ENCODE results near the gene HFM1. TPM values are rescaled to one million over a fixed set of nuclear protein-coding genes. Genes with fewer than 3 reads are reported as not detected.

The HFM1 gene
- total RNA-seq, 1 experiment from 2014 or later: 2.4 TPM

GRCh38 chr1:91221017-91221416 is 183.6 kb downstream of the HFM1 start:
- Histone ChIP-seq H2BK5ac (ENCODE audit: insufficient read length, low read length) (no peak overlapping the region), H4K8ac (replicated peaks; ENCODE audit: insufficient read length, low read depth, low read length) (no peak overlapping the region), H3K23me2 (ENCODE audit: insufficient read length, low read depth, low read length, poor library complexity, severe bottlenecking) (no peaks in the 10 kb centered on the region), H2BK120ac (ENCODE audit: low read depth, low read length, poor library complexity, severe bottlenecking) (no peak overlapping the region), H2BK15ac (ENCODE audit: low read depth, low read length) (no peak overlapping the region), H3K23ac (ENCODE audit: insufficient read length, low read depth, low read length) (no peak overlapping the region), H2AFZ (ENCODE audit: low read length) (no peak overlapping the region), H3T11ph (ENCODE audit: low read length) (no peak overlapping the region), H3K14ac (ENCODE audit: insufficient read depth, low read length) (no peak overlapping the region), H3K27ac (ENCODE audit: insufficient read length, low read depth, low read length) (no peak overlapping the region), H2AK5ac (ENCODE audit: insufficient read length, low read length) (no peak overlapping the region), H4K91ac (ENCODE audit: insufficient read length, low read depth, low read length) (no peak overlapping the region), H3K4me2 (ENCODE audit: insufficient read depth, insufficient read length, low read length) (no peak overlapping the region), H3K79me2 (ENCODE audit: insufficient read depth, low read length) (no peaks in the 10 kb centered on the region), H3K56ac (ENCODE audit: insufficient read length, low read depth, low read length) (no peak overlapping the region), H3K9ac (ENCODE audit: extremely low read depth, insufficient read length, low read length) (no peak overlapping the region), H4K20me1 (ENCODE audit: control insufficient read depth, insufficient read depth, insufficient read length) (no peaks in the 10 kb centered on the region), H3K4me1 (ENCODE audit: insufficient read depth, low read length) (no peaks in the 10 kb centered on the region), H3K9me3 (ENCODE audit: control insufficient read depth, low read depth, low read length) (no peaks in the 10 kb centered on the region), H3K79me1 (ENCODE audit: insufficient read depth, low read depth, low read length, poor library complexity, severe bottlenecking) (no peaks in the 10 kb centered on the region), H3K18ac (ENCODE audit: insufficient read length, low read depth, low read length) (no peak overlapping the region), H2BK20ac (ENCODE audit: low read depth, low read length, poor library complexity, severe bottlenecking) (no peak overlapping the region), H2BK12ac (ENCODE audit: insufficient read length, low read depth, low read length) (no peak overlapping the region), H3K4ac (ENCODE audit: low read depth, low read length) (no peak overlapping the region), H4K5ac (ENCODE audit: insufficient read length, low read depth, low read length) (no peak overlapping the region), H3K27me3 (ENCODE audit: insufficient read depth, low read length) (no peaks in the 10 kb centered on the region)
- no CpG with 5 or more reads among the region's 4 CpGs for WGBS (ENCODE audit: extremely low coverage, insufficient read length, low lambda C conversion rate)
- H3K27me3 Mint-ChIP-seq (ENCODE audit: low read depth): no peaks in the 10 kb centered on the region
- H3K4me3 Mint-ChIP-seq: no peak overlapping the region
- no peaks in the 10 kb centered on the region for H3K4me1 Mint-ChIP-seq
- no peak overlapping the region for H3K27ac Mint-ChIP-seq
- DNase-seq: no peak
- H3K9me3 Mint-ChIP-seq: peaks cover 22 to 33% of the 10 kb centered on the region in 2 experiments
- H3K36me3 Mint-ChIP-seq (ENCODE audit: insufficient read depth in 1 of 3, low read depth in 3 of 3): peaks cover 10 to 25% (median 11%) of the 10 kb centered on the region in 3 experiments
- no peak for TF ChIP-seq CTCF (conservative IDR thresholded peaks at IDR 0.05)

Data from H9 (cell line).